ENCODE data around the gene PRKN.

DNA sequence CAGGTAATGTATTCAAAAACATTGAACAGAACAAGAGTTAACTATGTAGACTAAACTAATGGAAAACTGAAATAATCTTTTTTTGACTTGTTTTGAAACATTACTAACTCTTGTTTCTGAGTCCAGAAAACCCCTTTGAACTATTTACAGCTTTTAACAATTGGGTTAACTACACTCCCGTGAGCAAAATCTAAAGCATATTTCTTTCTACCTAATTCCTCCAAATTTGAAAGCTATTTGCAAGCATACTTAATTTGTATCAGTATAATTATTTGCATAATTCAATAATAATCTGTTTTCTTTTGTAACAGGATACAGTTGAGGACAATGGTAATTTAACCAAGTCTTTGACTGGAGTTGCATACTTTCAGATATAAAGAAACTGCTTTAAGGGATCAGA lies 1391.1 kb downstream of the PRKN start:
- TF ChIP-seq, protein P1, sequence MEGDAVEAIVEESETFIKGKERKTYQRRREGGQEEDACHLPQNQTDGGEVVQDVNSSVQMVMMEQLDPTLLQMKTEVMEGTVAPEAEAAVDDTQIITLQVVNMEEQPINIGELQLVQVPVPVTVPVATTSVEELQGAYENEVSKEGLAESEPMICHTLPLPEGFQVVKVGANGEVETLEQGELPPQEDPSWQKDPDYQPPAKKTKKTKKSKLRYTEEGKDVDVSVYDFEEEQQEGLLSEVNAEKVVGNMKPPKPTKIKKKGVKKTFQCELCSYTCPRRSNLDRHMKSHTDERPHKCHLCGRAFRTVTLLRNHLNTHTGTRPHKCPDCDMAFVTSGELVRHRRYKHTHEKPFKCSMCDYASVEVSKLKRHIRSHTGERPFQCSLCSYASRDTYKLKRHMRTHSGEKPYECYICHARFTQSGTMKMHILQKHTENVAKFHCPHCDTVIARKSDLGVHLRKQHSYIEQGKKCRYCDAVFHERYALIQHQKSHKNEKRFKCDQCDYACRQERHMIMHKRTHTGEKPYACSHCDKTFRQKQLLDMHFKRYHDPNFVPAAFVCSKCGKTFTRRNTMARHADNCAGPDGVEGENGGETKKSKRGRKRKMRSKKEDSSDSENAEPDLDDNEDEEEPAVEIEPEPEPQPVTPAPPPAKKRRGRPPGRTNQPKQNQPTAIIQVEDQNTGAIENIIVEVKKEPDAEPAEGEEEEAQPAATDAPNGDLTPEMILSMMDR (IDR thresholded peaks at IDR 0.05 in 8 of 11, conservative IDR thresholded peaks at IDR 0.05 in 3 of 11): no peak
- TF ChIP-seq POLR2A (IDR thresholded peaks at IDR 0.05) (no peak), POLR2AphosphoS5 (IDR thresholded peaks at IDR 0.05) (no peak)
